NCI-H2171 (cell line): ENCODE data around the gene ABCC6.
"Not testable (repeated sequence)": the region's sequence is repeated elsewhere in the genome, so short reads cannot be mapped to it uniquely, and the experiment has no call there.

Source experiments
- DNase-seq: peaks from one replicate; lab custom pipeline; 2025; lab: John Stamatoyannopoulos, UW

The ABCC6 gene

GRCh38 chr16:16161319-16161718, 62.0 kb downstream of the ABCC6 start:
- DNase-seq, result no peak

GRCh38 chr16:16159662-16160061, 63.6 kb downstream of the ABCC6 start:
- no peak for DNase-seq

DNA sequence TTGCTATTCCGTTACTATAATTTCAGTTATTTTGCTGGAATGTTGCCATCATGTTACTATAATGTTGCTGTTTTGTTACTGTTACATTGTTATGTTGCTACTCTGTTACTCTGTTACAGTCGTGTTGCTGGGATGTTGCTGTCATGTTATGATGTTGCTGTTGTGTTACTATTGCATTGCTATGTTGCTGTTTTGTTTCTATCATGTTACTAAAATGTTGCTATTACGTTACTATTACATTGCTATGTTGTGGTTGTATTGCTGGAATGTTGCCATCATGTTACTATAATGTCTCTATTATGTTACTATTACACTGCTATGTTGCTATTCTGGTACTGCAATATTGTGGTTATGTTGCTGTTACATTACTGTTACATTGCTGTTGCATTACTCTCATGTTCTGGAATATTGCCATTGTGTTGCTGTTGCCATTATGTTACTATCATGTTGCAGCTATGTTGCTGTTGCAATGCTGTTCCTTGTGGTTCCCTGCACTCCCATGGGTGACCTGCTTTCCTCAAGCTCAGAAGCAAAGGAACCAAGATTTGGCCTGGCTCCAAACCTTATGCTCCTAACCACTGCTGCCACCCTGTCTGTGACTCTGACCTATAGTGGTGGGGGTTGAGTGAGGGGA, 64.4 kb downstream of the ABCC6 start:
- no peak for DNase-seq

- no peak for DNase-seq
These were observed 65.1 kb downstream of the ABCC6 start for GRCh38 chr16:16158082-16158658.

- no peak for DNase-seq
These were observed 66.1 kb downstream of the ABCC6 start for GRCh38 chr16:16157166-16157565.

DNA sequence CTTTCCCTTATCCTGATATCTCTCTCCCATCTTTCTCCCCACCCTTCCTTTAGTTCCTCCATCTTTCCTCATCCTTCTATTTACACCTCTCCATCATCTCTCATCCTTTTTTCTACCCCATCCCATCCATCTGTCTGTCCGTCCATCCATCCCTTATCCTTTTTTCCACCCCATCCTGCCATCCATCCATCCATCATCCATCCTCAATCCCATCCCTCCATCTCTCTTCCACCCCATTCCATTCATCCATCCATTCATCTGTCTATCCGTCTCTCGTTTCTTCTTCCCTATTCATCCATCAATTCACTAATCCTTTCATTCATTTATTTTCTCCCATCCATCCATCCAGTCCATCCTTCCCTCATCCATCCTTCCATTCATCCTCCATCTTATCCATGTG, 68.1 kb downstream of the ABCC6 start:
- DNase-seq, result no peak

- no peak for DNase-seq
These were observed 68.9 kb downstream of the ABCC6 start for GRCh38 chr16:16154281-16154951.

- DNase-seq, result not testable (repeated sequence)
These were observed 70.3 kb downstream of the ABCC6 start for GRCh38 chr16:16153000-16153399.

DNA sequence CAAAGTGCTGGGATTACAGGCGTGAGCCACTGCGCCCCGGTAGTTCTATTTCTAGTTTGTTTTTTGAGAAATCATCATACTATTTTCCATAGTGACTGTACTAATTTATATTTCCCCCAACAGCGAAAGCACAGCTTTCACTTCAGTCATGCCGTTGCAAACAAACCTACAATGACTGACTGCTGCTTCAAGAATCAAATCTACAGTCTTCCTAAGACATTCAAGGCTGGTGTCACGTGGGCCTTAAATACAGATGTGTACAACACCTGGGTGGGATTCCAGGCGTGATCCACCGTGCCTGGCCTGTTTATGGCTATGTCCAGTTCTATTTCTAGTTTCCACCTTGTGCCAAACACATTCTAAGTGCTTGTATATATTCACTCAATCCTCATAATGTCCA, 72.0 kb downstream of the ABCC6 start:
- DNase-seq, result no peak

- no peak for DNase-seq
These were observed 72.5 kb downstream of the ABCC6 start for GRCh38 chr16:16150878-16151152.

- DNase-seq, result no peak
These were observed 73.0 kb downstream of the ABCC6 start for GRCh38 chr16:16150117-16150877.

DNA sequence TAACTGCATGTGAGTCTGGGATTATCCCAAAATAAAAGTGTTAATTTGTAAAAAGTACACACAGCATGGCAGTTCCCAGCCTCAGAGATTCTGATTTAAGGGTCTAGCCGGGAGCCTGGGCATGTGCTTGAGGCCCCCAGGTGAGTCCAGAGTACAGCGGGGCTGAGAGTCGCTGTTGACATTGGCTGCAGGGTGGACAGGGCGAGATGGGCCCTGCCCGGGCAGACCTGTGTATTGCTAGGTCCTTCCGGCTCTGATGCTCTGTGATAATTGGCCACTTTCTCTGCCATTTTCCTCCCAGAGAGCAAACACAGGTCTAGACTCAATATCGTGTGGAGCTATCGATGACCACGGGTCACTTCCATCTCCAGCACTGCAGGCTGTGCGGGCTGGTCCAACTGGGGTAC, 73.6 kb downstream of the ABCC6 start:
- no peak for DNase-seq

DNA sequence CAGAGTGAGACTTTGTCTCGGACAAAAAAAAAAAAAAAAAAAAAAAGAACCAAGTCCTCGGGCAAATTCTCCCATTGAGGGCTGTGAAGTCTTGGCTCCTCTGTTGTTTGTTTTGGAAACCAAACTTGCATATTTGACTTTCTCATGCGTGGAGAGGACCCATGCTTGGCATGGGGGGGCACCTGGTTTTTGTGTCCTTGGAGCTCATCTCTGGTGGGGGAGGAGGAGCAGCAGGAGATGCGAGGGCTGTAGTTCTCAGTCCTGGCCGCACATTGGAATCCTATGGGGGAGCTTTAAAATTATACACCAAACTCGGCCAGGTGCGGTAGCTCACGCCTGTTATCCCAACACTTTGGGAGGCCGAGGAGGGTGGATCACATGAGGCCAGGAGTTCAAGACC, 74.5 kb downstream of the ABCC6 start:
- DNase-seq, result no peak

DNA sequence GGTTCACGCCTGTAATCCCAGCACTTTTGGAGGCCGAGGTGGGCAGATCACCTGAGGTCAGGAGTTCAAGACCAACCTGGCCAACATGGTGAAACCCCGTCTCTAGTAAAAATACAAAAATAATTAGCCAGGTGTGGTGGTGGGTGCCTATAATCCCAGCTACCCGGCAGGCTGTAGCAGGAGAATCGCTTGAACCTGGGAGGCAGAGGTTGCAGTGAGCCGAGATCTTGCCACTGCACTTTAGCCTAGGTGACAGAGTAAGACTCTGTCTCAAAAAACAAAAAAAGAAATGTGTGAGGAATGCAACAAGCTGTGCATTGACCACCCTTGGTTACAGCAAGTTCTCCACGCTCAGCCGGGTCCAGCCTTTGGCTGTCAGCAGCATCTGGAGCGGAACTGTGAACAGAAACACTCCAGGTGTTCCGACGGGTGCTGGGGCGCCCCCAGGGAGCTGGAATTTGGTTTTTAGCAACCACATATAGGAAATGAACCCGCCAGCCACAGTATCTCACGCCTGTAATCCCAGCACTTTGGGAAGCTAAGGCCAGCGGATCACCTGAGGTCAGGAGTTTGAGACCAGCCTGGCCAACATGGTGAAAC, 75.2 kb downstream of the ABCC6 start:
- DNase-seq, result not testable (repeated sequence)

DNA sequence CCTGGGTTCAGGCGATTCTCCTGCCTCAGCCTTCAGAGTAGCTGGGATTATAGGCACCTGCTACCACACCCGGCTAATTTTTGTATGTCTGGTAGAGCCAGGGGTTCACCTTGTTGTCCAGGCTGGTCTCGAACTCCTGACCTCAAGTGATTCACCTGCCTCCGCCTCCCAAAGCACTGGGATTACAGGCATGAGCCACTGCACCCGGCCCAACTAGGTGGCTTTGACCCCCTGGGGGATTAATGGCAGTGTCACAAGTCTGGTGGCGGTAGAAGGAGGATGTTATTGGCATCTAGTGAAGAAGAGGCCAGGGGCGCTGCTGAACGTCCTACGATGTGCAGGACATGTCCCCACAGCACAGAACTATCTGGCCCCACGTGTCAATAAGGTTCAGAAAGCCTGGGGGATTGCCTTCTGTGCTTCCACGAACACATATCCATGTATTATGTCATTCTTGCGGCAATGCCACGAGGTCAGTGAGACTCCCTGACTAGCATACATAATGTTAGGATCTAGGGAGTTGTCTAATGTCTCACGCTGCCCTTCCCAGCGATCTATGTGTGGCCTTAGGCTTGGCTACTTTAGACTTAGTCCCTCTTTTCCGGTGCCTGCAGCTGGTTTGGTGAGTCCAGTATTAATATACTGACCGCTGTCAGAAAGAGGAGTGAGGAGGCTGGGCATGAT, 75.8 kb downstream of the ABCC6 start:
- no peak for DNase-seq

GRCh38 chr16:16146380-16147315, 76.6 kb downstream of the ABCC6 start:
- no peak for DNase-seq

GRCh38 chr16:16145286-16145685, 78.0 kb downstream of the ABCC6 start:
- no peak for DNase-seq

DNA sequence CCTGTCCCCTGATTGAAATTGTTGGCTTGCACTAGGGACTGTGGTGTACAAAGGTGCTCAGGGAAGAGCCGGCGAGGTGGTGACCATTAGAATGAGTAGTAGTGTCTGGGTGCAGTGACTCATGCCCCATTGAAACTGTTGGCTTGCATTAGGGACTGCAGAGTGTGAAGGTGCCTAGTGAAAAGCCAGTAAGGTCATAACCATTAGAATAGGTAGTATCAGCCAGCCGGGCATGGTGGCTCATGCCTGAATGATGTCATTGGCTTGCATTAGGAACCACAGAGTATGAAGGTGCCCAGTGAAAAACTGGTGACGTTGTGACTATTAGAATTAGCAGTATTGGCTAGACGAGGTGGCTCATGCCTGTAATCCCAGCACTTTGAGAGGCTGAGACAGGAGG, 78.9 kb downstream of the ABCC6 start:
- no peak for DNase-seq

GRCh38 chr16:16143931-16144330, 79.4 kb downstream of the ABCC6 start:
- no peak for DNase-seq

DNA sequence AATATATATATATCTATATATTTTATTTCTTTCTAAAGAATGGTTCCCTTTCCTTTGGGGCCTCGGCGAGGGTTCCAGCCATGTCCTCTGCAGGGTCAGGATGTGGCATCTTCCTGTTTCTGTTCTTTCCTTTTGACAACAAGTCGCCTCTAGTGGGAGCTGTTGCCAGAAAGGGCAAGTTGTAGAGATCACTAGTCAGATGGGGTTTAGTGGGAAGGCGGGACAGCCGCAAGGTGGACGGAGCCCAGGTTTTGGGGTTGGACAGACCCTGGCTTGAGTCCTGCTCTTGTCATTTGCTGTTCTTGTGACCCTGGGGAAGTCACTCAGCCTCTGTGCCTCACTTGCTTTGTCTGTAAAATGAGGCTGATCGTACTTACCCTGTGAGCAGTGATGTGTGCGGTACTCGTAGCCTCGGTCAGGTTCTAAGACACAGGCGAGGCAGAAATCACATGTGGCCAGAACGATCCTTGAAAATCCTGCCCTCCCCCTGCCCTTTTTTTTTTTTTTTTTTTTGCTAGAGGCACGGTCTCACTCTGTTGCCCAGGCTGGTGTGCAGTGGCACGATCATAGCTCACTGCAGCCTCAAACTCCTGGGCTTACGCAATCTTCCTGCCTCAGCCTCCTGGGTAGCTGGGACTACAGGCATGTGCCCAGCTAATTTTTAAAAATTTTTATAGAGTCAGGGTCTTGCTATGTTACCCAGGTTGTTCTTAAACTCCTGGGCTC, 80.1 kb downstream of the ABCC6 start:
- DNase-seq, result no peak
